ENCODE results near the gene EHMT1.

- TF ChIP-seq POLR2A (IDR thresholded peaks at IDR 0.05; ENCODE audit: low read depth) (no peak), CTCF (IDR thresholded peaks at IDR 0.05) (no peak), POLR2AphosphoS5 (IDR thresholded peaks at IDR 0.05) (no peak), EP300 (IDR thresholded peaks at IDR 0.05) (no peak)
Observed at GRCh38 chr9:137749511-137749910, 130.7 kb downstream of the EHMT1 start.

All from esophagus muscularis mucosa (tissue), 4 donors.